Activated CD4-positive, alpha-beta memory T cell treated with anti-CD3 and anti-CD28 coated beads for 36 hours (primary cell): ENCODE measurements around the gene RAMACL. TPM values are rescaled to one million over a fixed set of nuclear protein-coding genes. Genes with fewer than 3 reads are reported as not detected.

Source experiments
- CTCF ChIA-PET: fragments of 350-600 bp; sonication (Branson Sonifier 250); formaldehyde crosslinking; loops from one replicate; lab custom pipeline; 2021; ENCODE audit warnings: antibody characterized with exemption, inconsistent platforms; lab: Charles Lee
- POLR2A ChIA-PET: fragments of 350-600 bp; sonication (Branson Sonifier 250); formaldehyde crosslinking; loops from one replicate; lab custom pipeline; 2021; ENCODE audit warnings: antibody characterized with exemption; lab: Charles Lee
- DNase-seq: peaks from one replicate; pipeline ENCODE4 v3.0.0-alpha.2; 2020
- H3K27ac Mint-ChIP-seq: one replicate; pipeline ENCODE4 v1.8.0; 2021; ENCODE audit warnings: mixed read lengths
- H3K27me3 Mint-ChIP-seq: one replicate; pipeline ENCODE4 v1.8.0; 2021; ENCODE audit warnings: mixed read lengths
- H3K36me3 Mint-ChIP-seq: one replicate; pipeline ENCODE4 v1.8.0; 2021; ENCODE audit warnings: mixed read lengths
- H3K4me1 Mint-ChIP-seq: one replicate; pipeline ENCODE4 v1.8.0; 2021; ENCODE audit warnings: low read depth, mixed read lengths
- H3K4me3 Mint-ChIP-seq: one replicate; pipeline ENCODE4 v1.8.0; 2021; ENCODE audit warnings: mild to moderate bottlenecking, mixed read lengths
- H3K9me3 Mint-ChIP-seq: one replicate; pipeline ENCODE4 v1.8.0; 2021; ENCODE audit warnings: mixed read lengths
- intact Hi-C: fragments of 100-400 bp; cut with micrococcal nuclease; formaldehyde crosslinking; loops from one replicate; pipeline ENCODE4 v1.15.1; 2023
- total RNA-seq, 2 experiments: library from RNA; stranded (reverse); gene quantifications; one replicate each; pipeline ENCODE4 v1.2.3, GENCODE V29; 2021

Gene RAMACL
- total RNA-seq, 2 experiments from 2014 or later, result 0.29 to 0.31 TPM

DNA sequence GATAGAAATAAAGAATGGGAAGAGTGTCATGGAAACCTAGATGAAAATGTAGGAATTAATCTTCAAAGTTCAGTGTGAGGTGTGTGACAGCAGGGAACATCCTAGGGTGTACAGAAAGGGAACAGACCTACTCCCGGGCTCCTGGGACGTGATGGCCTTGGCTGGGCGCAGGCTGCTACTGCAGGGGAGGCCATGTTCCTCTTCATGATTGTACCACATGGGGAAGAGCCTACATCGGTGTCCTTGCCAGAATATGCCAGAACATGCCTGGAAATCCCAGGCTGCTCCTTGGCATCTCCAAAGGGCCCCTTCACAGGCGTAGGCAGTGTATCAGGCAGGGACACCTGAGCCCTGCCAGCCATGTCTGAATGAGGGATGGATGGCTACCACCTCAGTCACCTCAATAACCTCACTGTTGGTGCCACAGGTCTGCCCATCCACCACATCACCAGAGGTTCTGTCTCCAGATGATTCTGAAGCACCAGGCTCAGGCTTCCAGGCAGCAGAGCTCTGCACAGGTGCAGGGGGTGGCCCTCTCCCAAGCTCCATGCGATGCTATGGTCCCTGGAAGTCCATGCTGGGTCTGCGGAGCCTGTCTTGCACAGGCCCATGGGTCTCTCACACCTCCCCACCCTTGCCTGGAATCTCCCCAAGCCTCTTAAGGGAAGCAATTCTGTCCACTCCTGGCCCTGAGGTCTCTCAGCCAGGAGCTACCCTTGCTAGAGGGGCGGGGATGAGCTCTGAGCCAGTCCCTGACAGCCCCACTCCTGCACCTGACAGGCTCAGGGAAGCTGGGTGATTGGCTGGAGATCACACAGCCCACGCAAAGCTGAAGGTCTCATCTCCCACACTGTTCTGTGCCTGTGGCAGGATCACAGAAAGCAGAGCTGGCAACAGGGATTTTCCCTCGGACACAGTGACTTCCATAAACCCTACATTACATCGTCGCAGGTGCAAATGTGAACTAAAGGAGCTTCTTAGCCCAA, 20.2 kb downstream of the RAMACL start:
- Mint-ChIP-seq H3K27ac (no peak overlapping the region), H3K27me3 (no peaks in the 10 kb centered on the region)
- POLR2A ChIA-PET, result no interaction called here

DNA sequence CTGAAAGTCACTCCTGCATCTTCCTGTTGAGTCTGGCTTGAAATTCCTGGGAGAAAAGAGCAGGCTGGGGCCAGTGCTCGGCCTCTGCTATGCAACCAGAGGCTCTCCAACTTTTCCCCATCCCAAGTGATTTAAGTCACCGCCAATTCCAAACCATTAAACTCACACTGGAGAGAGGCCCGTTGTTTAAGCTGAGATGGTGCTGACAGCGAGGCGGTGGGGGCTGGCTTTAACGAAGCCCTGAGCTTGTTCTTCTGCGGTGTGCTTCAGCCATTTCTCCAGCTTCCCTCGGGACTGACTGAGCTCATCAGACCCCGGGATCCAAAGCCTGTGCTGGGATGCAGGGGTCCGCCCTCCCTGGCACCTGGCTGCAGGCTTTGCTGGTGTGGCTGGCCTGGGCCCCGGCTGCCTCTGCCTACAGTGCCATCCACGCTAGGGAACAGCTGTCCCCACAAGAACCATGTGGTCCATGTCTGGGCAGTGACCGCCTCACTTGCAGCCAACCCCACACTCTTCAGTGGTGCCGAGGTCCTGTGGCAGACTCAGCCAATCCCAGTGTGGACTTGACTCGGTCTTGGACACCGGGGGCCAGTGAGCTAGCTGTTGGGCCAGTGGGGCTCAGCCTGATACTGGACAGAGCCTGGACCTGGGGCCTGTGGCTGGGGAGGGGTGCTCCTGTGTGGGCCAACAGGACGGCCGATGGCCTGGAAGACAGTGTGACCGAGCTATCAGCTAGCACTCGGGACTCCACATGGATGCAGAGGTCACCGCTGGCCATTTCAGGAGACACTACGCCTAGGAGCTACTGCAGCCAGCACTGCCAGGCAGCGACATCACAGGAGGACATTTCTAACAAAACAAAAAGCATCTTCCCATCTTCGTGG, 21.2 kb downstream of the RAMACL start:
- H3K36me3 Mint-ChIP-seq, result no peaks in the 10 kb centered on the region
- H3K9me3 Mint-ChIP-seq, result peaks cover 4% of the 10 kb centered on the region
- no peaks in the 10 kb centered on the region for H3K27me3 Mint-ChIP-seq
- ChIA-PET CTCF (no interaction called here), POLR2A (no interaction called here)
- intact Hi-C loops, result no loop called here
- H3K4me1 Mint-ChIP-seq, result no peaks in the 10 kb centered on the region
- no peak overlapping the region for H3K27ac Mint-ChIP-seq
- no peak for DNase-seq
- H3K4me3 Mint-ChIP-seq, result no peak overlapping the region

More for the DNA sequence above, 20.2 kb downstream of the RAMACL start:
- no peak for DNase-seq
- CTCF ChIA-PET, result no interaction called here
- Mint-ChIP-seq H3K4me1 (no peaks in the 10 kb centered on the region), H3K9me3 (no peaks in the 10 kb centered on the region), H3K36me3 (no peaks in the 10 kb centered on the region), H3K4me3 (no peak overlapping the region)
- intact Hi-C loops, result no loop called here

DNA sequence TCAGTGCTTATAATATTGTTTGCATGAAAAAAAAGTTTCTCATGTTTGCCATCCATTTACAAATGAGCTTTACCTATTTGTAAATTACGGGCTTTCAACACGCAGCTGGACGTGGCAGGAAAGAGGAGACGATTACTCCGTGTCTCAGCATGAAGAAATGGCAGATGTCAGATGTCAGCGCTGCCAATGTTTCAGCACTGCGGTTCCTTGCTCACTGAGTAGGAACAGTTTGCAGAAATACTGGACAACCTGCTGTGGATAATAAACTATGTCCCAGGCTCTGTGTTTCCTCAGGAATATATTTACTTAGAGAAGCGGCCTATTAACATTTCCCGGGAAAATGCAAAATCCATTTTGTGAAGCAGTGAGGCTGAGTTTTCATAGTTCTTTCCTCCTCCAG, 22.7 kb downstream of the RAMACL start:
- Mint-ChIP-seq H3K36me3 (peaks cover 3% of the 10 kb centered on the region), H3K27me3 (no peaks in the 10 kb centered on the region), H3K9me3 (peaks cover 16% of the 10 kb centered on the region), H3K4me1 (no peaks in the 10 kb centered on the region), H3K27ac (no peak overlapping the region), H3K4me3 (no peak overlapping the region)
- intact Hi-C loops, result no loop called here
- POLR2A ChIA-PET, result no interaction called here
- CTCF ChIA-PET, result interaction anchor here (1.1 kb wide), 1 partner anchor 9 kb away, joined by 3 read pairs; no protein-coding TSS in a partner anchor
- DNase-seq, result no peak

DNA sequence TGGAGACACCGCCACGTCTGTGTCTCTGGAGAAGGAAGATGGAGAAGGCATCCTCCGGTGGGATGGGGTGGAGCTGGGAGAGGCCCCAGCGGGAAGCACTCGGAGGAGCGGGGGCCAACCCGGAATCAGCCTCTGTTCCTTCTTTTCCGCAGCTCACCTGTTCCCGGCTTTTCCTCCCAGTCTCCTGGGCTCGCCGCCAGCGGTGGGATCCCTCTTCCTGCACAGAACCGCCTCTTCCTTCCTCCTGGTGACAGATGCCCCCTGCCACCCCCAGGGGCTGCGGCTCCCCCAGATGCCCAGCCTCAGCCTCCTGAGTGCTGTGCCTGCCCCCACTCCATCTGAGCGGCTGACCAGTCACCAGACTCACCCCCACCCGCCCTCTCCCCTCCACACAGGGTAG, 23.3 kb downstream of the RAMACL start:
- H3K27me3 Mint-ChIP-seq, result no peaks in the 10 kb centered on the region
- ChIA-PET CTCF (interaction anchor here (1.1 kb wide), 1 partner anchor 9 kb away, joined by 3 read pairs; no protein-coding TSS in a partner anchor), POLR2A (no interaction called here)
- H3K4me1 Mint-ChIP-seq, result no peaks in the 10 kb centered on the region
- H3K36me3 Mint-ChIP-seq, result peaks cover 3% of the 10 kb centered on the region
- H3K4me3 Mint-ChIP-seq, result no peak overlapping the region
- no peak overlapping the region for H3K27ac Mint-ChIP-seq
- intact Hi-C loops, result no loop called here
- peaks cover 16% of the 10 kb centered on the region for H3K9me3 Mint-ChIP-seq
- DNase-seq, result no peak

DNA sequence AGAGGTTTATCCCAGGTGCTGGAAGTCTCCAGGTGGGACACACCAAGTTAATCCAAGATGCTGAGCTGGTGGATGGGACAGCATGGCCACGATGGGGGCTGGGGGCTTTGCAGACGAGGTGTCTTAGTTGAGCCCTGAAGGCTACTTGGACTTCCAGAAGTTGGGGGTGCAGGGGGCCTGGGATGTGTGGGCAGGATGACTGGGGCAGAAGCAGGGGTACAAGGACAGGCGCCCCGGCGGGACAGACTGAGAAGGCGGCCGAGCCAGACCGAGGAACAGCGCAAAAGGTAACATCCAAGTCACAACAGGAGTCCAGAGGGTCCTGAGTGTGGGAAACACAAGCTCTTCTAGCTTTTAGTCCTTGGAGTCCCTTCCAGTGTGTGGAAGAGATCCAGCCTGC, 23.8 kb downstream of the RAMACL start:
- intact Hi-C loops, result no loop called here
- Mint-ChIP-seq H3K9me3 (peaks cover 16% of the 10 kb centered on the region), H3K4me3 (no peak overlapping the region), H3K36me3 (peaks cover 3% of the 10 kb centered on the region), H3K4me1 (no peaks in the 10 kb centered on the region), H3K27ac (no peak overlapping the region), H3K27me3 (no peaks in the 10 kb centered on the region)
- DNase-seq, result no peak
- CTCF ChIA-PET, result no interaction called here
- POLR2A ChIA-PET, result no interaction called here

DNA sequence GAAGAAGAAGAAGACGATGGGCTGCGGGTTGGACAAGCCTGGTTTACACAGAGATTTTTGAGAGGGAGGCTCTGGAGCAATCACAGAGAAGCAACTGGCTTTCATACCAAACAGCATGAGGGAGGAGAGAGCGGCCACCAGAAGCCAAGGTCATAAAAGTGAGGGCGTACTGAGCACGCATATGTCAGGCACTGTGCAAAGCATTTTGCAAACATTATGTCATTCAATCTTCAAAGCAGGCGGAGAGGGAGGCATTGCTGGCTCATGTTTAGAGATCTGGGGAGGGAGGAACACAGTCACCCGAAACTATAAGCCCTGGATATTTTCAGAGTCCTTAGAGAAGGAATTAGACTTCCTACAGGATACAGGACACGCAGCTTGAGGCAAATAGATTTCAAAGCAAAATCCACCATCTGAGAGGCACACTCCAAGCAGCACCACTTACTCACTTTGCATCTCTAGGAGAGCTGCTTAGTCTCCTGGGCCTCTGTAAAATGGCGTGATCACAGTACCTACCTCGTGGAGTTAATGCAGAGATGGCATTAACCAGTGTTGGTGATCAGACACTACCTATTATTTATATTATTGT, 24.6 kb downstream of the RAMACL start:
- Mint-ChIP-seq H3K9me3 (peaks cover 16% of the 10 kb centered on the region), H3K27ac (no peak overlapping the region), H3K27me3 (peaks cover 3% of the 10 kb centered on the region), H3K4me3 (no peak overlapping the region), H3K4me1 (peaks cover 2% of the 10 kb centered on the region), H3K36me3 (peaks cover 3% of the 10 kb centered on the region)
- ChIA-PET POLR2A (no interaction called here), CTCF (no interaction called here)
- intact Hi-C loops, result no loop called here
- DNase-seq, result no peak

DNA sequence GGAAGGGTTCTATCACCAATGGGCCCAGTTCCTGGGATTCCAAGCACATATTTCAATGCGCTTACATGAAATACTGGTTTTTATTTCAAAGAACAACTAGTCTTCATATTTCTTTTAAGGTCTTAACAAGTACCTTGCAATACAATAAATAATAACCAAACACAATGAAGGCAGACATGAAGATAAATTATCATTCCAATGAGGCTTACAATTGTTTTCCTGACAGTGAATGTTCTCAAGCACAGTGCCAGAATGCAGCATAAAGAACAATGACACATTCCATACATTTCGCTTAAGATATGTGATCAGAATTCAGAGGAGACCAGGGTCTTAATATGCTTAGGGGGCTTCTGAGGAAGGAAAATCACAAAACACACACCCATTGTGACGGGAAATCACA, 26.3 kb downstream of the RAMACL start:
- H3K36me3 Mint-ChIP-seq, result peaks cover 3% of the 10 kb centered on the region
- peaks cover 3% of the 10 kb centered on the region for H3K27me3 Mint-ChIP-seq
- H3K4me1 Mint-ChIP-seq, result peaks cover 2% of the 10 kb centered on the region
- intact Hi-C loops, result no loop called here
- H3K27ac Mint-ChIP-seq, result no peak overlapping the region
- no peak overlapping the region for H3K4me3 Mint-ChIP-seq
- H3K9me3 Mint-ChIP-seq, result peaks cover 16% of the 10 kb centered on the region
- no peak for DNase-seq
- ChIA-PET CTCF (no interaction called here), POLR2A (no interaction called here)

DNA sequence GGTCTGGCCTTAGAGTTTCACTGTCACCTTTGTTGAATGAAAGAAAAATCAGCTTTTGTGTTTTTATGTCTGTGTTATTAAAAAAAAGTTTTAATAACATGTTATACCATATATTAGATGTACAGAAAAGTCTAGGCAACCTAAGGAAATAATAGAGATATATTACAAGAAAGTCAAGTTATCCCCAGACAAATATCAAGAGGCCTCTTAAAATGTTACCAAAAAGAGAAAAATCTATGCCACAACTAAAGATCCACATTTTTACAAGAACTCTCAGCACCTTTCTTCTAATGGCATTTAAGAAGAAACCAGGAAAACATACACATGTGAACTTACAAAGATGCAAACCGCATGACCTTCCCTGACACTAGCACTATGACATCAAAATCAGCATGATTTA, 26.8 kb downstream of the RAMACL start:
- Mint-ChIP-seq H3K27me3 (peaks cover 3% of the 10 kb centered on the region), H3K27ac (no peak overlapping the region), H3K4me1 (peaks cover 2% of the 10 kb centered on the region), H3K4me3 (no peak overlapping the region), H3K36me3 (peaks cover 3% of the 10 kb centered on the region), H3K9me3 (peaks cover 16% of the 10 kb centered on the region)
- intact Hi-C loops, result no loop called here
- CTCF ChIA-PET, result no interaction called here
- no peak for DNase-seq
- POLR2A ChIA-PET, result no interaction called here

DNA sequence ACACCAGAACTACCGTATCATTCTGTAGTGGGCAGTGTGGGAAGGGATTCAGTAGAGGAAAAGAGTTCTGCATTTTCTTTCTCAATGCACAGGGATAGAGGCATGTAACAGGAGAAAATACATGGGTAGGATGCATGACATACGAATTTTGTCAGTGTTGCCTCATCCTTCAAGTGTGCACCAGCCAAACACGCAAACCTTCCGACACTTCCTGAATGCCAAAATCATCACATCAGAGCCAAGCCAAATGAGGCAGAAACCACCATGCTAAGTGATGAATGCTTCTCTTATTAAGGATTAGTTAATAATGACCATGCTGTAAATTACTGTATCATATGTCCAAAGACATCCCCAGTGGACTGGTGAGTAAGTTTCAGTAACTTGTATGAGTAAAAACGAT, 27.3 kb downstream of the RAMACL start:
- ChIA-PET CTCF (no interaction called here), POLR2A (no interaction called here)
- intact Hi-C loops, result no loop called here
- no peak overlapping the region for H3K27ac Mint-ChIP-seq
- H3K9me3 Mint-ChIP-seq, result peaks cover 16% of the 10 kb centered on the region
- H3K27me3 Mint-ChIP-seq, result peaks cover 3% of the 10 kb centered on the region
- H3K4me3 Mint-ChIP-seq, result no peak overlapping the region
- no peak for DNase-seq
- H3K4me1 Mint-ChIP-seq, result peaks cover 2% of the 10 kb centered on the region
- peaks cover 3% of the 10 kb centered on the region for H3K36me3 Mint-ChIP-seq

DNA sequence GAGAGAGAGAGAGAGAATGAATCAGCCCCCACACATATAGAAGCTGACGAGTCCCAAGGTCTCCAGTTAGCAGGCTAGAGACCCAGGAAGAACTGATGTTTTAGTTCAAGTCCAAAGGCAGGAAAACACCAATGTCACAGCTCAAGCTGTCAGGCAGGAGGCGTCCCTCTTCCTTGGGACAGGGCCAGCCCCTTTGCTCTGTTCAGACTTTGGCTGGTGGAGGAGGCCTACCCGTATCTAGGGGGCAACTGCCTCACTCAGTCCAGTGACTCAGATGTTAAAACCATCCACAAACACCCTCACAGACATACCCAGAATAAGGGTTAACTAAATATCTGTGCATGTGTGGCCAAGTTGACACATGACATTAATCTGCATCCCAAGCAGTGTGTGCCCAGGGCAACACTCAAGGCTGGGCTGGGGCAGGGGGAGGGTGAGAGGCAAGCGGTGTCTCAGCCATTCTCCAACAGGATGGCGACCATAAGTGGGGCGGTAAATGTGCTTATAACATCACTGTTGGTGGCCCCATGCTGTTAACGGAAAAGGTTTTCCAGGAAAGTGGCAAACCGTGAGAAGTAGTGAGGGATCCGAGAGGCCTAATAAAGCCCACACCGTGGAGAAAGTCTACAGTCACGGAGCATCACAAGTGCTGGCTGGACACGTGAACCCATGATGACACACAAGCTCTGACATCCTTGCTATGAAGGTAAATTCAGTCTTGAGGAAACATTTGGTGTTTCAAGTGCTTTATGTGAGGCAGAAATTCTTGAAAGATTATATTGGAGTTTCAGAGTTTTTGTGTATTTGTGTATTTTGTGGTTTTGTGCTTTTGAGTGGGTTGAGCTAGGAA, 28.1 kb downstream of the RAMACL start:
- Mint-ChIP-seq H3K27me3 (peaks cover 7% of the 10 kb centered on the region), H3K4me3 (no peak overlapping the region), H3K27ac (no peak overlapping the region), H3K9me3 (peaks cover 16% of the 10 kb centered on the region), H3K4me1 (peaks cover 2% of the 10 kb centered on the region), H3K36me3 (peaks cover 3% of the 10 kb centered on the region)
- POLR2A ChIA-PET, result no interaction called here
- intact Hi-C loops, result no loop called here
- CTCF ChIA-PET, result no interaction called here
- DNase-seq, result no peak

DNA sequence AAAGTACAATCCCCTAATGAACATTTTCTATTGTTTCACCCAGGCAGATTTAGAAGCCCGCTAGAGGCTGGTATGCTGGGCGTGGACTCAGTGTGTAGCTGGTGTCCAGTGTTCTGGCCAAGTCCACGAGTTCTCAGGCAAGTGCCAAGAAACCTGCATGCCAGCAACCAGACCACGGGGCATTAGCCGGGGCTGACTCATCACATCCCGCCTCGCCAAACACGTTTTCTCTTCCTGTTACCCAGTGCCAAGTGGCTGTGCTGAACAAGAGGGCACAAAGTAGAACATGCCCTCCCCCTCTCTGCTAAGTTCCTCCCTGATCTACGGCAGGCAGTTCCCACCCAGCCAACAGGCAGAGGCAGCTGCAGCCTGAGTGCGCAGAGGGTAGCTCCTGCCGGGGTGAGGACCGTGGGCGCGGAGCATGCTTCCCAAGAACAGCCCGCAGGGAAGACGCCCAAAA, 29.6 kb downstream of the RAMACL start:
- peak; percentile 16 for DNase-seq
- ChIA-PET CTCF (no interaction called here), POLR2A (no interaction called here)
- Mint-ChIP-seq H3K9me3 (peaks cover 16% of the 10 kb centered on the region), H3K27ac (no peak overlapping the region), H3K36me3 (peaks cover 3% of the 10 kb centered on the region), H3K27me3 (peaks cover 7% of the 10 kb centered on the region), H3K4me3 (no peak overlapping the region), H3K4me1 (peaks cover 2% of the 10 kb centered on the region)
- intact Hi-C loops, result no loop called here
